Testis (tissue), 2 donors: ENCODE measurements around the gene EIF5B.

Source experiments
- CTCF ChIP-seq, 3 experiments: fragments of 450-650 bp in 2 of 3; fragments of 200-600 bp in 1 of 3; sonication (generic) in 1 of 3; IDR thresholded peaks; one replicate each; pipeline ENCODE4 v1.5.1; 2016 to 2019; ENCODE audit warnings: antibody characterized with exemption in 3 of 3, mild to moderate bottlenecking in 2 of 3, moderate library complexity in 1 of 3
- POLR2A ChIP-seq: fragments of 450-650 bp; IDR thresholded peaks from one replicate; pipeline ENCODE4 v1.6.1; 2017; ENCODE audit warnings: antibody characterized with exemption, mild to moderate bottlenecking, moderate library complexity

DNA sequence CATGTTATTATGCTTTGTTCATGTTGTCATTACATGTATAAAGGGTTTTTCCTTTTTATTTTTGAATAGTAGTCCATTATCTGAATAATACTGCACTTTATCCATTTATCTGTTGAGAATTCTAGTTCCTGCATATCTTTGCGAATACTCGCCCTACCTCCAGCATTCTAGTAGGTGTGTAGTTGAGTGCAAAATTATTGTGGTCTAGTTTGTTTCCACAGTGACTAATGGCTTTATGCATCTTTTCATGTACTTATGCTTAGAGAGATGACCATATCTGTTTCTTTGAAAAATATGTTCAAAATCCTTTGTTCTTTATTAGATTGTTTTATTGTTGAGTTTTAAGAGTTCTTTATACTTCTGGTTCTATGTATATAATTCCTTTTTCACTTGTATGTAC, 48.8 kb downstream of the EIF5B start:
- no peak for TF ChIP-seq CTCF (IDR thresholded peaks at IDR 0.05)
- TF ChIP-seq POLR2A: no peak
